ENCODE results near the gene KCND3. TPM values are rescaled to one million over a fixed set of nuclear protein-coding genes. Genes with fewer than 3 reads are reported as not detected.

Gene KCND3
- total and polyA plus RNA-seq, 4 donors: 1.0 to 27.1 (median 6.1) TPM

DNA sequence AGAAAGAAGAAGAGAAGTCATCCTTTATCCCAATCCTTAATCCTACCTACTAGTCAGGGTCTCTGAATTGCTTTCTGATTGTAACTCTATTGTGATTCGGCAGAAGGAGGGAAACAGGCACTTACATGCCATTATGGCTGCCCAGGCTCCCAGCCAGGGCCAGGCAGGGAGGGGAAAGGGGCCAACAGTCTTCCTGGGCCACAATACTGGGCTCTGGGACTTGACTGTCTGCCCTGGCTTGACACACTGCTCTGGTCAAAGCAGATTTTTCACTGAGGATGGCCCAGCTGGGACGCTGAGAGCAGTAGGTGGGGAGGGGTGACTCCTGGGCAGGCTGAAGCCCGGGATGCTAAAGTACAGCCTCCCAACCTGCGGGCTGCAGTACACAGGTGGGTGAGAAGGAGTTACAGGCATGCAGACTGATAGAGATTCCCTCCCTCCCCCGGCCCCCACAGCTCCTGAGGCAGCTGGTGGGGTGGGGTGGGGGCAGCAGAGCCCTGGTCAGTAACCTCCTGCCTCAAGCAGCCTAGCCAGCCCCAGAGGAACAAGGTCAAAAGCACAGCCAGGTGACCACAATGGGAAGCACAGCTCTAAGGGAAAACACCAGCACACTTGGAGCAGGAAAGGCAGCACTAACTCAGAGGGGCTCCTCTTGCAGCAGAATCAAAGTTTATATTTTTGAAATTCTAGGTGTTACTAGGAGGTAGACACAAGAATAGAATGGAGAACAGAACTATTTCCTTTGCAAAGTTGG lies 25.3 kb downstream of the KCND3 start:
- no peak for TF ChIP-seq FOXA2 (IDR thresholded peaks at IDR 0.05)
- TF ChIP-seq TAF1 (conservative IDR thresholded peaks at IDR 0.05): no peak
- TF ChIP-seq, protein P1, sequence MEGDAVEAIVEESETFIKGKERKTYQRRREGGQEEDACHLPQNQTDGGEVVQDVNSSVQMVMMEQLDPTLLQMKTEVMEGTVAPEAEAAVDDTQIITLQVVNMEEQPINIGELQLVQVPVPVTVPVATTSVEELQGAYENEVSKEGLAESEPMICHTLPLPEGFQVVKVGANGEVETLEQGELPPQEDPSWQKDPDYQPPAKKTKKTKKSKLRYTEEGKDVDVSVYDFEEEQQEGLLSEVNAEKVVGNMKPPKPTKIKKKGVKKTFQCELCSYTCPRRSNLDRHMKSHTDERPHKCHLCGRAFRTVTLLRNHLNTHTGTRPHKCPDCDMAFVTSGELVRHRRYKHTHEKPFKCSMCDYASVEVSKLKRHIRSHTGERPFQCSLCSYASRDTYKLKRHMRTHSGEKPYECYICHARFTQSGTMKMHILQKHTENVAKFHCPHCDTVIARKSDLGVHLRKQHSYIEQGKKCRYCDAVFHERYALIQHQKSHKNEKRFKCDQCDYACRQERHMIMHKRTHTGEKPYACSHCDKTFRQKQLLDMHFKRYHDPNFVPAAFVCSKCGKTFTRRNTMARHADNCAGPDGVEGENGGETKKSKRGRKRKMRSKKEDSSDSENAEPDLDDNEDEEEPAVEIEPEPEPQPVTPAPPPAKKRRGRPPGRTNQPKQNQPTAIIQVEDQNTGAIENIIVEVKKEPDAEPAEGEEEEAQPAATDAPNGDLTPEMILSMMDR (IDR thresholded peaks at IDR 0.05; ENCODE audit: low read depth, low read length, missing input control): no peak
- TF ChIP-seq JUND (IDR thresholded peaks at IDR 0.05): no peak
- TF ChIP-seq, protein P2, sequence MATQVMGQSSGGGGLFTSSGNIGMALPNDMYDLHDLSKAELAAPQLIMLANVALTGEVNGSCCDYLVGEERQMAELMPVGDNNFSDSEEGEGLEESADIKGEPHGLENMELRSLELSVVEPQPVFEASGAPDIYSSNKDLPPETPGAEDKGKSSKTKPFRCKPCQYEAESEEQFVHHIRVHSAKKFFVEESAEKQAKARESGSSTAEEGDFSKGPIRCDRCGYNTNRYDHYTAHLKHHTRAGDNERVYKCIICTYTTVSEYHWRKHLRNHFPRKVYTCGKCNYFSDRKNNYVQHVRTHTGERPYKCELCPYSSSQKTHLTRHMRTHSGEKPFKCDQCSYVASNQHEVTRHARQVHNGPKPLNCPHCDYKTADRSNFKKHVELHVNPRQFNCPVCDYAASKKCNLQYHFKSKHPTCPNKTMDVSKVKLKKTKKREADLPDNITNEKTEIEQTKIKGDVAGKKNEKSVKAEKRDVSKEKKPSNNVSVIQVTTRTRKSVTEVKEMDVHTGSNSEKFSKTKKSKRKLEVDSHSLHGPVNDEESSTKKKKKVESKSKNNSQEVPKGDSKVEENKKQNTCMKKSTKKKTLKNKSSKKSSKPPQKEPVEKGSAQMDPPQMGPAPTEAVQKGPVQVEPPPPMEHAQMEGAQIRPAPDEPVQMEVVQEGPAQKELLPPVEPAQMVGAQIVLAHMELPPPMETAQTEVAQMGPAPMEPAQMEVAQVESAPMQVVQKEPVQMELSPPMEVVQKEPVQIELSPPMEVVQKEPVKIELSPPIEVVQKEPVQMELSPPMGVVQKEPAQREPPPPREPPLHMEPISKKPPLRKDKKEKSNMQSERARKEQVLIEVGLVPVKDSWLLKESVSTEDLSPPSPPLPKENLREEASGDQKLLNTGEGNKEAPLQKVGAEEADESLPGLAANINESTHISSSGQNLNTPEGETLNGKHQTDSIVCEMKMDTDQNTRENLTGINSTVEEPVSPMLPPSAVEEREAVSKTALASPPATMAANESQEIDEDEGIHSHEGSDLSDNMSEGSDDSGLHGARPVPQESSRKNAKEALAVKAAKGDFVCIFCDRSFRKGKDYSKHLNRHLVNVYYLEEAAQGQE (IDR thresholded peaks at IDR 0.05): no peak
- TF ChIP-seq NR2F2 (IDR thresholded peaks at IDR 0.05): no peak
- no peak for TF ChIP-seq GABPA (IDR thresholded peaks at IDR 0.05 in 1 of 2, conservative IDR thresholded peaks at IDR 0.05 in 1 of 2)
- no peak for TF ChIP-seq SP1 (IDR thresholded peaks at IDR 0.05)
- no peak for TF ChIP-seq RXRA (IDR thresholded peaks at IDR 0.05)
- TF ChIP-seq, protein P3, sequence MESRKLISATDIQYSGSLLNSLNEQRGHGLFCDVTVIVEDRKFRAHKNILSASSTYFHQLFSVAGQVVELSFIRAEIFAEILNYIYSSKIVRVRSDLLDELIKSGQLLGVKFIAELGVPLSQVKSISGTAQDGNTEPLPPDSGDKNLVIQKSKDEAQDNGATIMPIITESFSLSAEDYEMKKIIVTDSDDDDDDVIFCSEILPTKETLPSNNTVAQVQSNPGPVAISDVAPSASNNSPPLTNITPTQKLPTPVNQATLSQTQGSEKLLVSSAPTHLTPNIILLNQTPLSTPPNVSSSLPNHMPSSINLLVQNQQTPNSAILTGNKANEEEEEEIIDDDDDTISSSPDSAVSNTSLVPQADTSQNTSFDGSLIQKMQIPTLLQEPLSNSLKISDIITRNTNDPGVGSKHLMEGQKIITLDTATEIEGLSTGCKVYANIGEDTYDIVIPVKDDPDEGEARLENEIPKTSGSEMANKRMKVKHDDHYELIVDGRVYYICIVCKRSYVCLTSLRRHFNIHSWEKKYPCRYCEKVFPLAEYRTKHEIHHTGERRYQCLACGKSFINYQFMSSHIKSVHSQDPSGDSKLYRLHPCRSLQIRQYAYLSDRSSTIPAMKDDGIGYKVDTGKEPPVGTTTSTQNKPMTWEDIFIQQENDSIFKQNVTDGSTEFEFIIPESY (IDR thresholded peaks at IDR 0.05): no peak
- no peak for TF ChIP-seq YY1 (IDR thresholded peaks at IDR 0.05)
- no peaks in the 10 kb centered on the region for H3K27me3 ChIP-seq (ENCODE audit: control insufficient read depth in 4 of 4, insufficient read depth in 4 of 4, low read length in 3 of 4)
- no peaks in the 10 kb centered on the region for H3K36me3 ChIP-seq (ENCODE audit: control insufficient read depth in 4 of 4, insufficient read depth in 3 of 4, low read depth in 1 of 4, low read length in 3 of 4)
- H3K4me3 ChIP-seq (ENCODE audit: low read depth in 1 of 3, low read length in 3 of 3): no peak overlapping the region
- no peaks in the 10 kb centered on the region for H3K9me3 ChIP-seq (ENCODE audit: control insufficient read depth in 4 of 4, low read length in 3 of 4)
- 68% methylated on average over 5 of the region's 5 CpGs for WGBS
- no peak overlapping the region for H3K9ac ChIP-seq (ENCODE audit: low read depth in 1 of 2, low read length in 2 of 2)
- no peak for DNase-seq (ENCODE audit: low spot score)
- H3K27ac ChIP-seq (ENCODE audit: low read depth in 1 of 2, low read length in 2 of 2): no peak overlapping the region
- H3K4me1 ChIP-seq (ENCODE audit: control insufficient read depth in 4 of 4, insufficient read depth in 4 of 4, low read length in 3 of 4): no peaks in the 10 kb centered on the region

DNA sequence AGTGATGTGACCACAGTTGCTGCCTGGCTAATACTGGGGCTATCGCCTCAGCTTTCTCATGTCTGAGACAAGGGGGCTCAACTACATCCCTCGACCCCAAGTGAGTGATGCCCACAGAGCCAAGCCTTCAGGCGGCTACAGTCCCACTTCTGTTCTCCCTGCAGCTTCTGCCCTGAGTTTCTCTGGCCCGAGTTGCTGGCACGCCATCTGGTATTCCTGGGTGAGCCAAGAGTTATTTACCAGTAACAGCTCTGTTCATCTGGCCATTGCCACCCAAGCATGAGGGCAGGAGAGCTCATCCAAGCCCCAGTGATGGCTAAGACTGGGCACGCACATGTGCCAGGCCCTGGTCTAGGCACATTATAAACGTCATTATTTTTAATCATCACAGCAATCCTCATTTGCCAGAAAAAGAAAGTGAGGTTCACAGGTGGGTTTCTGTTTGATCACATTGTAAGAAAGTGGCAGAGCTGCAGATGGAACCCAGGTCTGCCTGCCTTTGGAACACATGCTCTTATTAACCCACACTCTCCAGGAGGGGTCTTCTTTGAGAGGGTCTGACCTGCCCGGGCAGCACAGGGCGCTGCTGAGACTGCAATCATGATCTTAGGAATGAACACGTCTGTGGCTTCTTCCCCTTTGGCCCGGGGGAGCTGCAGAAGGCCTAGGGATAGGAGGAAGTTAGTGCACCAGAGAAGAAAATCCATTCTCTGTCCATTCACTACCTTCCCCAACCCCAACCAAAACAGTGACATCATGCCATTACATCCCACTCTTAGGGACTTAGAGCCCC lies 27.5 kb downstream of the KCND3 start:
- Histone ChIP-seq H3K9ac (ENCODE audit: low read depth in 1 of 2, low read length in 2 of 2) (no peak overlapping the region), H3K27me3 (ENCODE audit: control insufficient read depth in 4 of 4, insufficient read depth in 4 of 4, low read length in 3 of 4) (no peaks in the 10 kb centered on the region), H3K36me3 (ENCODE audit: control insufficient read depth in 4 of 4, insufficient read depth in 3 of 4, low read depth in 1 of 4, low read length in 3 of 4) (no peaks in the 10 kb centered on the region), H3K9me3 (ENCODE audit: control insufficient read depth in 4 of 4, low read length in 3 of 4) (no peaks in the 10 kb centered on the region), H3K4me1 (ENCODE audit: control insufficient read depth in 4 of 4, insufficient read depth in 4 of 4, low read length in 3 of 4) (no peaks in the 10 kb centered on the region), H3K27ac (ENCODE audit: low read depth in 1 of 2, low read length in 2 of 2) (no peak overlapping the region), H3K4me3 (ENCODE audit: low read depth in 1 of 3, low read length in 3 of 3) (no peak overlapping the region)
- DNase-seq (ENCODE audit: low spot score): no peak
- 84% methylated on average over 11 of the region's 11 CpGs for WGBS
- no peak for TF ChIP-seq SP1 (IDR thresholded peaks at IDR 0.05)
- TF ChIP-seq, protein P4, sequence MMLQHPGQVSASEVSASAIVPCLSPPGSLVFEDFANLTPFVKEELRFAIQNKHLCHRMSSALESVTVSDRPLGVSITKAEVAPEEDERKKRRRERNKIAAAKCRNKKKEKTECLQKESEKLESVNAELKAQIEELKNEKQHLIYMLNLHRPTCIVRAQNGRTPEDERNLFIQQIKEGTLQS (IDR thresholded peaks at IDR 0.05): no peak
- TF ChIP-seq RAD21 (IDR thresholded peaks at IDR 0.05): no peak
- TF ChIP-seq, protein P3 (IDR thresholded peaks at IDR 0.05): no peak
- TF ChIP-seq EGR1 (IDR thresholded peaks at IDR 0.05; ENCODE audit: low read depth in 2 of 2): no peak
- TF ChIP-seq HNF4G (IDR thresholded peaks at IDR 0.05): no peak
- TF ChIP-seq, protein P2 (IDR thresholded peaks at IDR 0.05): no peak
- TF ChIP-seq, protein P5, sequence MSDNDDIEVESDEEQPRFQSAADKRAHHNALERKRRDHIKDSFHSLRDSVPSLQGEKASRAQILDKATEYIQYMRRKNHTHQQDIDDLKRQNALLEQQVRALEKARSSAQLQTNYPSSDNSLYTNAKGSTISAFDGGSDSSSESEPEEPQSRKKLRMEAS (IDR thresholded peaks at IDR 0.05): no peak
- no peak for TF ChIP-seq JUND (IDR thresholded peaks at IDR 0.05)
- TF ChIP-seq FOXA2 (IDR thresholded peaks at IDR 0.05): no peak
